ENCODE measurements around the gene ANTXR2.

DNA sequence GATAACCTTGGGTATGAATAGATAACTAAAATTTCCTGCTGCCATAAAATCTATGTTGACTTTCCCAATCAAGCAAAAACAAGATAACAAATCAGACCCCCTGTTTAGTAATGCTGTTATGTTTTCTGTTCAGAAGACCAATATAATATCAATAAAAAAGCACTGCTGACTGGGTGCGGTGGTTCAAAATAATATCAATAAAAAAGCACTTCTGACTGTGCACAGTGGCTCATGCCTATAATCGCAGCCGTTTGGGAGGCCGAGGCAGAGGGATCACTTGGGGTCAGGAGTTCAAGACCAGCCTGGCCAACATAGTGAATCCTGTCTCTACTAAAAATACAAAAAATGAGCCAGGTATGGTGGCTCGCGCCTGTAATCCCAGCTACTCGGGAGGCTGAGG is 36.7 kb downstream of the ANTXR2 start:
- TF ChIP-seq, protein P1, sequence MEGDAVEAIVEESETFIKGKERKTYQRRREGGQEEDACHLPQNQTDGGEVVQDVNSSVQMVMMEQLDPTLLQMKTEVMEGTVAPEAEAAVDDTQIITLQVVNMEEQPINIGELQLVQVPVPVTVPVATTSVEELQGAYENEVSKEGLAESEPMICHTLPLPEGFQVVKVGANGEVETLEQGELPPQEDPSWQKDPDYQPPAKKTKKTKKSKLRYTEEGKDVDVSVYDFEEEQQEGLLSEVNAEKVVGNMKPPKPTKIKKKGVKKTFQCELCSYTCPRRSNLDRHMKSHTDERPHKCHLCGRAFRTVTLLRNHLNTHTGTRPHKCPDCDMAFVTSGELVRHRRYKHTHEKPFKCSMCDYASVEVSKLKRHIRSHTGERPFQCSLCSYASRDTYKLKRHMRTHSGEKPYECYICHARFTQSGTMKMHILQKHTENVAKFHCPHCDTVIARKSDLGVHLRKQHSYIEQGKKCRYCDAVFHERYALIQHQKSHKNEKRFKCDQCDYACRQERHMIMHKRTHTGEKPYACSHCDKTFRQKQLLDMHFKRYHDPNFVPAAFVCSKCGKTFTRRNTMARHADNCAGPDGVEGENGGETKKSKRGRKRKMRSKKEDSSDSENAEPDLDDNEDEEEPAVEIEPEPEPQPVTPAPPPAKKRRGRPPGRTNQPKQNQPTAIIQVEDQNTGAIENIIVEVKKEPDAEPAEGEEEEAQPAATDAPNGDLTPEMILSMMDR (IDR thresholded peaks at IDR 0.05), result no peak
- TF ChIP-seq POLR2A (IDR thresholded peaks at IDR 0.05), result no peak

Data from Peyer's patch (tissue), 4 donors.